GM19328 (cell line): ENCODE data around the gene SNX2.
A peak's percentile ranks its signal among the peaks of the same experiment; 100 is the strongest.
"Not testable (repeated sequence)": the region's sequence is repeated elsewhere in the genome, so short reads cannot be mapped to it uniquely, and the experiment has no call there.

Source experiments
- ATAC-seq: cut with Tn5 transposase; IDR thresholded peaks from one replicate; pipeline ENCODE4 v1.9.1; 2021; ENCODE audit warnings: mild to moderate bottlenecking, moderate library complexity; ENCODE audit not compliant: unreplicated experiment

SNX2 gene

DNA sequence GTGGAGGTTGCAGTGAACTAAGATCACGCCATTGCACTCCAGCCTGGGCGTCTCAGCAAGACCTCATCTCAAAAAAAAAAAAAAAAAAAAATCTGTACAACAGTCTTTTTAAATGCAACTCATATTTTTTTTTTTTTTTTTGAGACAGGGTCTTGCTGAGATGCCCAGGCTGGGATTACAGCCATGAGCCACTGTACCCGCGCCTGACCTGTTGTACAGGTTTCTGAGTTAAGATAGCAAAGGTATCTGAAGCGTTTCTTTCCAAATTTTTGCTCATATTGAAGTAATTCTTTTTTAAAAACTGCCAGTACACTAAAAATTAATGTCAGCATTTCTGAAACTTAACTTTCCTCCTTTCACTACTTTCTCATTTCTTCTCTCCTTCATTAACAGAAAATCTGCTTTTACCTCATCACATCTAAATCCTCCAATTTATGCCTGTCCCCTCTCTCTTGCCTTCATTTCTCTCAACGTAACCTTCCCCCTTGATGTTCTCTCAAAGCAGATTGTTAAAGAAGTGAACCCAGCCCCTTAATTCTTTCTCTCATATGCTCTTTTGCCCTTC lies 67.2 kb downstream of the SNX2 start:
- ATAC-seq, result no peak

GRCh38 chr5:122844136-122844909 lies 69.4 kb downstream of the SNX2 start:
- ATAC-seq, result no peak

GRCh38 chr5:122844910-122845228 lies 70.0 kb downstream of the SNX2 start:
- peak; percentile 20 for ATAC-seq

DNA sequence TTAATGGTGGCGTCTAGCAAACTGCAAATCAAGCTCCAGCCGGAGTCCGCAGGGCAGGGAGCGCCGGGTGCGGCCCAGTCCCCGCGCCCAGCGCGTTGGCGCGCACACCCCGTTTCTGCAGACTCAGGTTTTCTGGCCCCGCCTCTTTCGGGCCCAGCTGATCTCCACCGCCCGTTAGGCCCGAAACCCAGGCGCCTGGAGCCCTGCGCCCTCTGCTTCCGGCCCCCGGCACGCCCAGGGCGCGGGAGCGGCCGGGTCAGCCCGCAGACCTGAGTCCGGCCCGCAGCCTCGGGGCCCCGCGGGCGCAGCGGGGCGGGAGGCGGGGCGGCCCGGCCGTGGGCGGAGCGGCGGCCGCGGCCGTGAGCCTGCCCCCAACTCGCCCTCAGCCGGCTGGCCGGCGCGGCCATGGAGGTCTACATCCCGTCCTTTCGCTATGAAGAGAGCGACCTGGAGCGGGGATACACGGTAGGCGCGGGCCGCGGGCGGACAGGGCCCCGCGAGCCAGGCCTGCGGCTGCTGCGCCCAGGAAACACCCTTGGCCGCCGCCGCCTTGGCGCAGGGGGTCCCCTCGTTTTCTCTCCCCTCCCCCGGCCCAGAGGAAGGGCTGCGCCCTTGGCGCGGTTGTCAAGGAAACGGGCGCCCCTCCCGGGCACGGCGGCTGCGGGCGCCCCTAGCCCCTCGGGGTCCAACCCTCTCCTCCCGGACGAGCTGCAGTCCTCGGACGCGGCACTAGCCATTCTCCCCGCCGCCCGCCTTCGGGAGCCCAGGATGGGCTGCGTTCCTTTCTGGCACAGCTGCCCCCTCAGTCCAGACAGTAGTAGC lies 70.6 kb downstream of the SNX2 start, which contains the start of gene SNX24:
TSS of gene SNX24 (plus strand) at position 385 of the 822 bp plus-strand sequence. CDS start at position 406, 21 bp downstream.
- peak; percentile 88 for ATAC-seq

- ATAC-seq, result no peak
These were observed 71.2 kb downstream of the SNX2 start for GRCh38 chr5:122846051-122846550.

DNA sequence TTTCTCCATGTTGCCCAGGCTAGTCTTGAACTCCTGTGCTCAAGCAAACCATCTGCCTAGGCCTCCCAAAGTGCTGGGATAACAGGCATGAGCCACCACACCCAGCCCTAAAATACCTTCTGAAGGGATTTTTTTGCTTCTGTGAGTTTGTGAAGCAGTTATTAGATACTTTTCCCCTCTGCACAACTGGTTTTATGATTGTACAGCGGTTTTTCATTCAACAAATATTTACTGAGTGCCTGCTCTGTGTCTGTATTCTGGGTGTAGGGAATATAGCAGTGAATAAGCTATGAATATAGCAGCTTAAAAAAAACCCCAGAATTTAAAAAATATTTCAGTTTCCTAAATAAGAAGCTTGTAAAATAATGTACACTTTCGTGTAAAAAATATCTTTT lies 72.8 kb downstream of the SNX2 start:
- ATAC-seq, result no peak

GRCh38 chr5:122849771-122850170 lies 74.9 kb downstream of the SNX2 start:
- no peak for ATAC-seq

GRCh38 chr5:122857538-122857937 lies 82.7 kb downstream of the SNX2 start:
- ATAC-seq, result not testable (repeated sequence)

DNA sequence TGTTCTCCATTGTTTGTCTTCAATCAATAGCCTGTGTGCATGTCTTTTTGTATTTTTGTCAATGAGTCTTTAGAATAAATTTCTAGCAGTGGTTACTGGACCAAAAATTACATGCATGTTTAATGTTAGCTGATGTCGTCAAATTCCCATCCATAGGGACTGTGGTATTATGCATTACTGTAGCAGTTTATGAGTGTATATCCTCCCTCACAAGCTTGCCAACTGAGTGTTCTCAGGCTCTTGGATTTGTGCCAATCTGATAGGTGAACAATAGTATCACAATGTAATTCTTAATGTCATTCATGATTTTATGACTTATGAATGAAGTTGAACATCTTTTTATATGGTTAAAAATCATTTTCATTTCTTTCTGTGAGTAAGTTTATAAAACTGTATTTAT lies 83.6 kb downstream of the SNX2 start:
- no peak for ATAC-seq

GRCh38 chr5:122863240-122863639 lies 88.4 kb downstream of the SNX2 start:
- ATAC-seq, result no peak

DNA sequence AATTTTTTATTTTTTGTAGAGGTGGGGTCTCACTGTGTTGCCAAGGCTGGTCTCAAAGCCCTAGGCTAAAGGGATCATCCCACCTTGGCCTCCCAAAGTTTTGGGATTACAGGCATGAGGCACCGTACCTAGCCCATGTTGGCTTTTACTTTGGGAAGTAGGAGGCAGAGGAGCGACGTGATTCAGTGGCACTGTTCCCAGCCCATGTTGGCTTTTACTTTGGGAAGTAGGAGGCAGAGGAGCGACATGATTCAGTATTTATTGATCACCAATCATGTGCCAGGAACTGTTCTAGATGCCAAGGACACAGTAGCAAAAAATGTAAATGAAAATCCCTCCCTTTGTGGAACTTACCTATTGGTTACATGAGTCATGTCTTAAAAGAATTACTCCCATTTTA lies 88.8 kb downstream of the SNX2 start:
- no peak for ATAC-seq

DNA sequence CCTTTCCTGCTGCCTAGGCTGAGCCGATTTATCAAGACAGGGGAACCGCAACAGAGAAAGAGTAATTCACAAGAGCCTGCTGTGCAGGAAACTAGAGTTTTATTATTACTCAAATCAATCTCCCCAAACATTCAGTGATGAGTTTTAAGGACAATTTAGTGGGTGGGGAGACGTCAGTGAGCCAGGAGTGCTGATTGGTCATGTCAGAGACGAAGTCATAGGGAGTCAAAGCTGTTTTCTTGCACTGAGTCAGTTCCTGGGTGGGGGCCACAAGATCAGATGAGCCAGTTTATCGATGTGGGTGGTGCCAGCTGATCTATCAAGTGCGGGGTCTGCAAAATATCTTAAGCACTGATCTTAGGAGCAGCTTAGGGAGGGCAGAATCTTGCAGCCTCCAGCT lies 89.5 kb downstream of the SNX2 start:
- no peak for ATAC-seq

DNA sequence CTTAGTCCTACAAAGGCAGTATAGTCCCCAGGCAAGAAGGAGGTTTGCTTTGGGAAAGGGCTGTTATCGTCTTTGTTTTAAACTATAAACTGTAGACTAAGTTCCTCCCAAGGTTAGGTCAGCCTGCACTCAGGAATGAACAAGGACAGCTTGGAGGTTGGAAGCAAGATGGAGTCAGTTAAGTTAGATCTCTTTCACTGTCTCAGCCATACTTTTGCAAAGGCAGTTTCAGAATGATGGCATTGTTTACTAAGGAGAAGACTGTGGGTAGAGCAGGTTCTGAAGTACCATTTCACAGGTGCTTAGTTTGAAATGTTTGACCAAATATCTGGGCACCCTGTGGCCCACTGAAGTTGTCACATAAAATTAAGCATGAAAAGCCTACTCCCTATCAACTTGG lies 90.0 kb downstream of the SNX2 start:
- no peak for ATAC-seq

- ATAC-seq, result no peak
These were observed 95.5 kb downstream of the SNX2 start for GRCh38 chr5:122870219-122870856.

- ATAC-seq, result no peak
These were observed 96.8 kb downstream of the SNX2 start for GRCh38 chr5:122871661-122872060.

DNA sequence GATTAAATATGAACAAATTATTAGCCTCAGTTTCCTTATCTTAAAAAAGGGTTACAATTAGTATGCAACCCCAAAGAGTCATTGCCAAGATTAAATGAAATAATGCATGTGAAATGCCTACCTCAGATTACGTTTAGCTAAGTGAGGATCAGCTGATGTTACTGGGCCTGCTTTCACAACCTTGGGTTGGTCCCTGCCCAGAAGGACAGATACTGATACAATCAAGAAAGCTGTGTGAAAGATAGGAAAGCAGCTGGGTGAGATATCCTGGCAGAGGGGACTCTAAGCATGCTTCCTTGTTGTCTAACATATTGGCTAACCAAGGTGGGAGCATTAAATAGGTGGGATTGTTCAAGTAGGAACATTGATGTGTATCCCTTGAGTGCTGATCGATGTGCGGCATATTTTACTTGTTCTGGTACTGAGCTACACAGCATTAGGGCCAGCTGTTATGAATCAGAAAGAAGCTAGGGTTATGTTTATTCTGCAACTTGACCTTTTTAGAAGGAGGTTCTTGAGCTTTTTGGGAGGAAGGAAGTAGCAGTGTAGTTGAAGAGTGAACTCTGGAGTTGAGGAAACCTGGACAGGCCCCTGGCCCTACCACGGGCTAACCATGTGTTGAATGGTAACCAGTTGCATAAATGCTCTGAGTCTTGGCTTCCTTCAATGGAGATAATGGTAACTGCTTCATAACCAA lies 99.4 kb downstream of the SNX2 start:
- ATAC-seq, result no peak

DNA sequence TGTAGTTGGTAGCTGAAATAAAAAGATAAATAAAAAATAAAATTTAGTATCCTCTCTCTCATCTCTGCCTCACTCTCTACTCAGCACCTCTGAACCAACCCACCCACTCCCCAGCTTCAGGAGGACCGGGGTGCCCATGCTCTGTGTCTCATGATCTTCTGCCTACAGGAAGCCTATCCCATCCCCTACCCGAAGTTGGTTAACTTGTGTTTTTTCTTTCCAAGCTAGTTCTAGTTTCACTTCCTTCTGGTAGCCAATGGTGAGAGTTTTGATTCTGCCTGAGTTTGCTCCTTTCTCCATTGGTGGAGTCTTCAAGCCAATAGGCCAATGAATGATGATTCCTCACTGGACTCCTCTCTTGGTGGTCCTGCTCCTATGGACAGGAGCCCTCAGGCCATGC lies 102.6 kb downstream of the SNX2 start:
- no peak for ATAC-seq

DNA sequence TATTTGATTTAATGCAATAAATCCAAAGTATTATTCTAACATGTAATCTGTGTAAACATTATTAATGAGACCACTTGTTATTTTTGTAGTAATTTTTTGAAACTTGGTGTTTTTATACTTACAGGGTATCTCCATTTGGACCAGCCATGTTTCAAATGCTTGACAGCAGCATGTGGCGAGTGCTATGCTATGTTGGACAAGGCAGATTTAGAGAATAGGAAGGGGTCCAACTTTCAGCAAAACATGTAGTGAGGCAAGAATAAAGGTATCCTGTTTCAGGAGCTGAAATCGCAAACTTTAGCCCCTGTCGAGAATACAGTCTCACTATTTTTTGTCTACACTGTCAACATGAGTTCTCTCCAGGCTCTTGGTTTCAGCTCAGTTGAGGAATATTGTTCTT lies 104.2 kb downstream of the SNX2 start:
- ATAC-seq, result no peak
